Mammary epithelial cell (primary cell): ENCODE measurements around the gene IFITM5.

Experiments
- CTCF ChIP-seq, 2 donors: IDR thresholded peaks in 1 of 2; conservative IDR thresholded peaks in 1 of 2; 2 replicates each; pipeline ENCODE4 v1.5.1; 2011 to 2012; ENCODE audit warnings: inconsistent platforms in 2 of 2, low read length in 2 of 2, mild to moderate bottlenecking in 2 of 2, control low read depth in 1 of 2, low read depth in 1 of 2; ENCODE audit not compliant: insufficient read depth in 1 of 2; ENCODE audit errors: extremely low read depth in 1 of 2
- EZH2 ChIP-seq: IDR thresholded peaks from 2 replicates; pipeline ENCODE4 v1.6.1; 2012; ENCODE audit warnings: low read length, inconsistent platforms, borderline replicate concordance

DNA sequence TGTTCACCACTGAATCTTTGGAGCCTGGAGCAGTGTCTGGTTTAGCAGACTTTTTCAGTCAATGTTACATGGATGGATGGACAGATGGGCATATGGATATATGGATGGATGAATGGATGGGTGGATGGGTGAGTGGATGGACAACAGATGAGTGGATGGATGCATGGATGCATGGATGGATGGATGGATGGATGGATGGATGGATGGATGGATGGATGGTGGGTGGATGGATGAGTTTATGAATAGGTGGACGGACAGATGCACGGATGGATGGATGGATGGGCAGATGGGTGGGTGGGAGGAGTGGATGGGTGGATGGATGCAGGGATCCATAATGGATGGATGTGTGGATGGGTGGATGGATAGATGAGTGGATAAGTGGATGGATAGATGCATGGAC, 43.5 kb downstream of the IFITM5 start:
- TF ChIP-seq CTCF (conservative IDR thresholded peaks at IDR 0.05 in 1 of 2, IDR thresholded peaks at IDR 0.05 in 1 of 2; ENCODE audit: extremely low read depth in 1 of 2, insufficient read depth in 1 of 2, low read depth in 1 of 2, low read length in 2 of 2) (no peak), EZH2 (no peak)
